KOPT-K1 (cell line): ENCODE results near the gene PAPOLA.

Experiments
- H3K27ac ChIP-seq: fragments of 200-600 bp; sonication (generic); 2 replicates; pipeline ENCODE4 v1.5.1; 2016; ENCODE audit warnings: antibody characterized with exemption, mild to moderate bottlenecking, low read depth, low read length; ENCODE audit not compliant: poor library complexity, severe bottlenecking
- H3K36me3 ChIP-seq: fragments of 200-600 bp; sonication (generic); 2 replicates; pipeline ENCODE4 v1.5.1; 2017; ENCODE audit warnings: antibody characterized with exemption, mild to moderate bottlenecking, low read length, moderate library complexity; ENCODE audit not compliant: insufficient read depth
- H3K9me3 ChIP-seq: fragments of 200-600 bp; sonication (generic); 2 replicates; pipeline ENCODE4 v1.5.1; 2017; ENCODE audit warnings: antibody characterized with exemption, low read length, mild to moderate bottlenecking; ENCODE audit not compliant: insufficient read depth, poor library complexity, severe bottlenecking

PAPOLA gene

GRCh38 chr14:96568621-96569020 is 66.4 kb downstream of the PAPOLA start:
- no peak overlapping the region for H3K27ac ChIP-seq
- peaks cover 86% of the 10 kb centered on the region for H3K36me3 ChIP-seq
- H3K9me3 ChIP-seq, result no peaks in the 10 kb centered on the region

GRCh38 chr14:96571311-96571710 is 69.1 kb downstream of the PAPOLA start:
- H3K27ac ChIP-seq, result no peak overlapping the region
- H3K9me3 ChIP-seq, result no peaks in the 10 kb centered on the region
- H3K36me3 ChIP-seq, result peaks cover 59% of the 10 kb centered on the region

DNA sequence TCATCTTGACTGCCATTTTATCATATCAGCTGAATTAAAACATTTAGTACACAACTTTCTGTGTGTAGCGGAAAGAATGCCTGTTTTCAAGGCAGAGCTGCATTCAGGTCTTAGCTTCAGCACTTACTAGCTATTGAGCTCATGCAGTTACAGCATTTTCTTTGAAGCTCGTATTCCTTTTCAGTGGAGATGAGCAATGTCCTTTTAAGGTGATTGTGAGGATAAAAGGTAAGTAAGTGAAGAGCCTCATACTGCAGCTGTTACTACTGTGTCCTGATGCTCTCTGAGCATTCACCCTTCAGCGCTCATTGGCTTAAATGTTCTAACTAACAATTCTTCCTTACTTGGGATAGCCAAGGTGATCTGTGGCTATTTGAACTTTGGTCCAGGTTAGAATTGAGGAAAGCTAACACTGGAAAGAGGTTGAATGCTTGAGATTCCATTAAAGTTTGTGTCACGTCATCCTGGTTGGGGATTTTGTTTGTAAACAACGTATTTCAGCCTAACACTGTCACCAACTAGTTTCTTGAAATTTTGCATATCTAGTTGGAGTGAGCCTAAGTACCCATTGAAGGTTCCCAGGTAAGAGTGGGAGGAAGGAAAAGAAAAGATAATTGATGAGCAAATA is 71.4 kb downstream of the PAPOLA start:
- Histone ChIP-seq H3K27ac (no peak overlapping the region), H3K36me3 (peaks cover 36% of the 10 kb centered on the region), H3K9me3 (no peaks in the 10 kb centered on the region)

GRCh38 chr14:96574171-96574632 is 72.0 kb downstream of the PAPOLA start:
- Histone ChIP-seq H3K9me3 (no peaks in the 10 kb centered on the region), H3K36me3 (peaks cover 32% of the 10 kb centered on the region), H3K27ac (no peak overlapping the region)

- Histone ChIP-seq H3K9me3 (no peaks in the 10 kb centered on the region), H3K36me3 (peaks cover 27% of the 10 kb centered on the region), H3K27ac (no peak overlapping the region)
Observed at GRCh38 chr14:96574633-96575632, 72.8 kb downstream of the PAPOLA start.

DNA sequence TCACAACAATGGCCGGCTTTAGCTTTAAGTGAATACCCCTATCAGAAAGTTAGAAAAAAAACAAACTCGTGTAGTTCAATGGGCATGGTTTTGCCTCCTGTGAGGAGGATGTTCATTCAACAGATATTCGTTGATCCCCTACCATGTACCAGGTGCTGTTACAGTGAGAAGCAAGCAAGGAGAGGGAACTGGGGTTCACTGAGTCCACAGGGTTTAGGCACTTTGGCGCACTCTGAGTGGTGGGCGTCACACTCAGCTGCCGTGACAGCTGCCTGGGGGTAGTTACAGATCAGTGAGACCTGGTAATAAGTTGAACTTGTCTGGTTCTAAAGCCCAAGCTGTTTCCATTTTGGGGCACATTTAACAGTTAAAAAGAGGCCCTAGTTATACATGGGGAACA is 74.2 kb downstream of the PAPOLA start:
- peaks cover 21% of the 10 kb centered on the region for H3K36me3 ChIP-seq
- no peaks in the 10 kb centered on the region for H3K9me3 ChIP-seq
- no peak overlapping the region for H3K27ac ChIP-seq

DNA sequence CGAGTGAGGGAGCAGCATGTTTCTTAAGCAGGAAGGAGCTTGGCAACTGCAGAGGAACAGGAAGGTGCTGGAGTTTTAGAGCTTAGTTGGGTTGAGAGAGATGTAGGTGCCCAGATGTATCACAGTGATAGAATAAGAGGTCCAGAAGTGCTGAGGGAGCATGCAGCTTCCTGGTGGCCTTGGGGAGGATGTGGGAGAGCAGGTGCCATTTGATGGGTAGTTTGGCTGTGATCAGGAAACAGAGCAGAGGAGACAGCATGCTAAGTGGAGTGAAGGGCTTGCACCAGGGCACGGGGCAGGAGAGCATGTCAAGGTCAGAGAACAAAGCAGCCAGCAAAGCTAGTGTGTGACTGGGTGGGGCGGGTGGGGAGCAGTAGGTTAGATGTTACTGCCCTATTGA is 74.8 kb downstream of the PAPOLA start:
- Histone ChIP-seq H3K36me3 (peaks cover 15% of the 10 kb centered on the region; the same call in 1 of the 2 replicates), H3K9me3 (no peaks in the 10 kb centered on the region), H3K27ac (no peak overlapping the region)

GRCh38 chr14:96578619-96579018 is 76.4 kb downstream of the PAPOLA start:
- H3K36me3 ChIP-seq, result no peaks in the 10 kb centered on the region; the same call in 1 of the 2 replicates
- H3K9me3 ChIP-seq, result no peaks in the 10 kb centered on the region
- no peak overlapping the region for H3K27ac ChIP-seq

DNA sequence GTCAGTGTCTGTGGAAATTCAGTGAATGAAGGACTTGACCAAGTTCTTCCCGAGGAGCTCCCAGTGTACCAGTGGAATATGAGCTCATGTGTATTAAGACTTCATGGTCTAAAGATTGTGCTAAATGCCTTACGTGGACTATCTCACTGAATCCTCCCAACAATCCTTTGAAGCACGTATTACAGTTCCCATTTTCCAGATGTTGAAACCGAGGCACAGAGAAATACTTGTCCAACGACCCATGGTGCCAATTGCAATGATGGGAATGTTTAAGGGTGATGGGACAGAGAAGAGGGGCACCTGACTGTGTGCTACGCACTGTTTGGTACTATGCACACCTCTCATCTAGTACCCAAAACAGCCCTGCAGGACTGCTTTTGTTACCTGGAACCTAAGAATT is 77.2 kb downstream of the PAPOLA start:
- Histone ChIP-seq H3K27ac (no peak overlapping the region), H3K9me3 (no peaks in the 10 kb centered on the region), H3K36me3 (no peaks in the 10 kb centered on the region)

GRCh38 chr14:96579855-96580254 is 77.7 kb downstream of the PAPOLA start:
- no peaks in the 10 kb centered on the region for H3K9me3 ChIP-seq
- no peak overlapping the region for H3K27ac ChIP-seq
- no peaks in the 10 kb centered on the region for H3K36me3 ChIP-seq

DNA sequence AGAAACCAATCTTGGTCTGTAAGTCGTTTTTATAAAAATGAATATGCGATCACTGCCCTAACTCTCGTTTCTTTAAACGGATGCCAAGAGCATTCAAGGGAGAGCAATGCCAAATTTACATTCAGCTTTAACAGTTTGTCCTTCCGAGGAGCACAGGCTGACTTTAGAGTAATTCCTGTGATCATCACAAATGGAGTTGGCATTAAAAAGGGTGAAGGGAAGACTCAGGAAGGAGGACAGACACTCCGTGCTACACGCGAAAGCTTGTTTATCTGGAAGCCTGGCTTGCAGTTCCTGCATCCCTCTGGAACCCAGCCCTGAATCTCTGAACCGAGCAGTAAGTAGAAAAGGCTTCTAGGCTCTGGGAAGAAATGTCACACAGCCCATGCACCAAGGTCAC is 78.4 kb downstream of the PAPOLA start:
- Histone ChIP-seq H3K27ac (no peak overlapping the region), H3K36me3 (no peaks in the 10 kb centered on the region), H3K9me3 (no peaks in the 10 kb centered on the region)

DNA sequence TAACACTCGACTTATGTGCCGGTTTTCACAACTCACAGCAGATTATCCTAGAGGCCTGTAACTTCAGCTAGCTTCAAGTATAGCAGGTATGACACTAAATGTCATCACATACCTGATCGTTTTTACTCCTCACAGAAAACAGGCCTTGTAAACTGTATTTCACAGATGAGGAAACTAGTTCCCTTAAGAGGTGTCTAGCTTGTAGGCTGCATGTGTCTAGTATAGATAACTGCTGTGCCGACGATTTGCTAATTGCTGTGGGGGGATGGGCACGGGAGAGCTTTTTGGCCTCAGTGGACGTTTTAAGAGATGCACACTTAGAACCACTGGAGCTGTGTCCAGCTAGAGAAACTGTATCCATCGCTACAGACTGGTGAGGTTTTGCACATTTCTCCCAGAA is 78.8 kb downstream of the PAPOLA start:
- no peak overlapping the region for H3K27ac ChIP-seq
- H3K36me3 ChIP-seq, result no peaks in the 10 kb centered on the region
- no peaks in the 10 kb centered on the region for H3K9me3 ChIP-seq

DNA sequence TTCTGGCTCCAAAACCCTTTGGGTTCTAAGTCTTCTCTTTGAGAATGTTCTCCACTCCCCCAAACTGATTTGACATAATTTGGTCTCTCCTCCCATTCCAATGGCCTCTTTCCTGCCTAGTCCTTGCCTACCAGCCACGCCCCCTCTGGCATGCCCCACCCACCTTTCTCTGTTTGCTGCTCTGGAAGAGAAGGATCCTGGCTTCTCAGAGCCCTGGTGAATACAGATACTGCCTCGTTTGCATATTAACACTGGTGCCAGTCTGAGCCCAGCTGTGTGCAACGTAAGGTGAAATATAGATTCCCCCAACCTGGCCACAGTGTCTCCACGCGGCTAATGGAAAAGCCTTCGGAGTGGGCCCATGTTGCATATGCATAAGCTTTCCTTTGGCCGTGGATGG is 79.7 kb downstream of the PAPOLA start:
- no peak overlapping the region for H3K27ac ChIP-seq
- H3K9me3 ChIP-seq, result no peaks in the 10 kb centered on the region
- H3K36me3 ChIP-seq, result no peaks in the 10 kb centered on the region

DNA sequence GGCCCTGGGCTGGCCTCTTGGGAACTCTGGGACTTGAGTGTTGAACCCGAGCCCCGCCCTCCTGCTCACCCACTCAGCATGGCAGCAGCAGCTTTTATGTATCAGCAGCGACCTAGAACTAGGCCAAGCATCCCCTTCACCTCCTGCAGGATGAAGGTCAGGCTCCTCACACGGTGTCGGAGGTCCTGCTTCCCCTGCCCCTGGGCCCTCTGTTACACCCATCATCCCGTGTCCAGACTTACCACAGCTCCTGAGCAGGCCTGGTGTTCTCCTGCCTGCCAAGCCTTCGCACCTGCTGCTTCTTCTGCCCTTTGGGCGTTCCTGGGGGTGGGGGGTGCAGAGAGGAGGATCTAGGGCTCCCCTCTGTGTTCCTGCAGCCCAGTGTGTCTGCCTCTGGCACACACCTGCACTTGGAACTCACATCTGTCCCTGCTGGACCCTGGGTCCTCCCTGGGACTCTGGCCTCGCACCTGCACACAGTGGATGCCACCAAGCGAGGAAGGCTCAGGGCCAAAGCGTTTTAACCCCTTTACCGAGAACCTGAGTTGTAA is 80.3 kb downstream of the PAPOLA start:
- no peaks in the 10 kb centered on the region for H3K9me3 ChIP-seq
- H3K27ac ChIP-seq, result no peak overlapping the region
- no peaks in the 10 kb centered on the region for H3K36me3 ChIP-seq

DNA sequence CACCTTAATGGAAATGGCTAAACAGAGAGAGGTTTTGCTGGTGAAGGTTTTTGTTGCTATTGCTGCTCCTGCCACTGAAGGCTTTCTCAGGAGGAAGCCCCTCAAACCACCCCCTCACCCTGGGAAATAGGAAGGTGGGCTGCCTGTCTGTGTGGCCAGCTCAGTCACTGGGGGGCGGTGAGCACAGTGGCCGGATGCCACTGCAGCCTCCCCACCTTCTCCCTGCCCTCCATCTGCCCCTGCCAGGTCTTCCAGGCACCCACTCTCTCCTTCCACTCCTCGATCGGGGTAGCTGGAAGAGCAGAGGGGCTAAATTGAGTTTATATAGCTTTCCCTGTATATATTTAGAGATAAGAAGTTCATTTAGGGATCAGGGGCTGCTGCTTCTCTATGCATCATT is 80.8 kb downstream of the PAPOLA start:
- Histone ChIP-seq H3K27ac (no peak overlapping the region), H3K9me3 (no peaks in the 10 kb centered on the region), H3K36me3 (no peaks in the 10 kb centered on the region)
